Erythroblast (primary cell): ENCODE results near the gene RABEP1.

Experiments used
- GATA1 ChIP-seq: IDR thresholded peaks from 2 replicates; pipeline ENCODE4 v1.6.1; 2011; ENCODE audit warnings: low read depth, mild to moderate bottlenecking, control low read depth, low read length, moderate library complexity
- POLR2A ChIP-seq: IDR thresholded peaks from 2 replicates; pipeline ENCODE4 v1.6.1; 2011; ENCODE audit warnings: mild to moderate bottlenecking, low read length

GRCh38 chr17:5355421-5356129 lies 73.5 kb downstream of the RABEP1 start:
- TF ChIP-seq POLR2A (no peak), GATA1 (no peak)
